ENCODE measurements around the gene ELMOD3. TPM values are rescaled to one million over a fixed set of nuclear protein-coding genes. Genes with fewer than 3 reads are reported as not detected.

The ELMOD3 gene
- polyA plus RNA-seq, 3 donors: 6.1 to 53.3 (median 7.2) TPM

GRCh38 chr2:85428343-85428881, 73.8 kb downstream of the ELMOD3 start:
- Histone ChIP-seq H3K27ac (ENCODE audit: low read depth in 1 of 2, low read length in 2 of 2) (peak overlapping the region; percentile 60 to 75), H3K36me3 (replicated peaks in 1 of 2; ENCODE audit: control insufficient read depth in 1 of 2, insufficient read depth in 2 of 2, low read length in 2 of 2) (no peaks in the 10 kb centered on the region), H3K9me3 (replicated peaks in 1 of 2; ENCODE audit: control insufficient read depth in 1 of 2, insufficient read depth in 1 of 2, low read length in 2 of 2) (no peaks in the 10 kb centered on the region), H3K4me1 (ENCODE audit: control insufficient read depth in 1 of 2, insufficient read depth in 2 of 2, low read length in 2 of 2) (peaks cover 30 to 33% of the 10 kb centered on the region in 2 donors), H4K20me1 (ENCODE audit: insufficient read depth, low read length) (no peaks in the 10 kb centered on the region), H3K4me2 (replicated peaks; ENCODE audit: extremely low read depth, low read length, poor library complexity, severe bottlenecking) (peak overlapping the region; percentile 18), H3K27me3 (ENCODE audit: control insufficient read depth in 2 of 2, insufficient read depth in 2 of 2, low read length in 2 of 2) (no peaks in the 10 kb centered on the region), H3K9ac (ENCODE audit: insufficient read depth, low read length, poor library complexity, severe bottlenecking) (no peak overlapping the region), H2AFZ (ENCODE audit: insufficient read depth, low read depth, low read length, poor library complexity, severe bottlenecking) (no peak overlapping the region), H3K79me2 (ENCODE audit: insufficient read depth, low read length) (no peaks in the 10 kb centered on the region), H3K4me3 (replicated peaks in 1 of 3; ENCODE audit: low read depth in 2 of 3, low read length in 3 of 3) (no peak overlapping the region)
- intact Hi-C loops (cut with micrococcal nuclease): no loop called here
- Mint-ChIP-seq H3K27me3 (ENCODE audit: low read depth in 3 of 3) (peaks cover 0 to 2% (median 0%) of the 10 kb centered on the region in 3 donors), H3K4me1 (peaks cover 37% of the 10 kb centered on the region), H3K27ac (peak overlapping the region; percentile 86 to 97 (median 93)), H3K36me3 (peaks cover 1 to 4% of the 10 kb centered on the region in 2 donors), H3K9me3 (peaks cover 0 to 1% (median 0%) of the 10 kb centered on the region in 7 donors), H3K4me3 (peak overlapping the region; percentile 6 to 35)
- peak; percentile 82 to 94 (median 92) for DNase-seq
- 26% methylated on average over 6 of the region's 7 CpGs for WGBS (ENCODE audit: insufficient coverage)
- TF ChIP-seq CTCF (IDR thresholded peaks at IDR 0.05): no peak

- Histone ChIP-seq H2AFZ (ENCODE audit: insufficient read depth, low read depth, low read length, poor library complexity, severe bottlenecking) (peak overlapping the region; percentile 25), H3K4me1 (ENCODE audit: control insufficient read depth in 1 of 2, insufficient read depth in 2 of 2, low read length in 2 of 2) (peaks cover 32 to 39% of the 10 kb centered on the region in 2 donors), H3K4me2 (replicated peaks; ENCODE audit: extremely low read depth, low read length, poor library complexity, severe bottlenecking) (no peak overlapping the region), H3K27me3 (ENCODE audit: control insufficient read depth in 2 of 2, insufficient read depth in 2 of 2, low read length in 2 of 2) (no peaks in the 10 kb centered on the region), H3K9ac (ENCODE audit: insufficient read depth, low read length, poor library complexity, severe bottlenecking) (no peak overlapping the region), H3K9me3 (replicated peaks in 1 of 2; ENCODE audit: control insufficient read depth in 1 of 2, insufficient read depth in 1 of 2, low read length in 2 of 2) (no peaks in the 10 kb centered on the region), H4K20me1 (ENCODE audit: insufficient read depth, low read length) (no peaks in the 10 kb centered on the region), H3K4me3 (replicated peaks in 1 of 3; ENCODE audit: low read depth in 2 of 3, low read length in 3 of 3) (no peak overlapping the region), H3K27ac (ENCODE audit: low read depth in 1 of 2, low read length in 2 of 2) (peak overlapping the region in 1 of 2 donors; percentile 75), H3K79me2 (ENCODE audit: insufficient read depth, low read length) (no peaks in the 10 kb centered on the region), H3K36me3 (replicated peaks in 1 of 2; ENCODE audit: control insufficient read depth in 1 of 2, insufficient read depth in 2 of 2, low read length in 2 of 2) (no peaks in the 10 kb centered on the region)
- Mint-ChIP-seq H3K27me3 (ENCODE audit: low read depth in 3 of 3) (peaks cover 0 to 2% (median 0%) of the 10 kb centered on the region in 3 donors), H3K4me1 (peaks cover 38% of the 10 kb centered on the region), H3K9me3 (peaks cover 0 to 1% (median 0%) of the 10 kb centered on the region in 7 donors), H3K27ac (peak overlapping the region; percentile 82 to 95 (median 90)), H3K4me3 (peak overlapping the region in 1 of 2 donors; percentile 23), H3K36me3 (peaks cover 1 to 4% of the 10 kb centered on the region in 2 donors)
- no peak for TF ChIP-seq CTCF (IDR thresholded peaks at IDR 0.05)
- intact Hi-C loops (cut with micrococcal nuclease): no loop called here
- WGBS (ENCODE audit: insufficient coverage): 55% methylated on average over 11 of the region's 12 CpGs
- no peak for DNase-seq
Measured at GRCh38 chr2:85429213-85429923, 74.8 kb downstream of the ELMOD3 start.
